A172 (cell line): ENCODE data around the gene COL4A1. TPM values are rescaled to one million over a fixed set of nuclear protein-coding genes. Genes with fewer than 3 reads are reported as not detected.

Experiments used
- DNase-seq: peaks from one replicate; pipeline ENCODE4 v3.0.0-alpha.2; 2015; ENCODE audit warnings: low spot score
- total RNA-seq: library from RNA; depleted of rRNA; stranded (reverse); fragments of >200 nt; shearing (Covaris generic); gene quantifications from 2 replicates; pipeline ENCODE4 v1.2.3, GENCODE V29; 2014

COL4A1 gene
- total RNA-seq, 1 experiment from 2014 or later = 221 TPM

- DNase-seq = no peak
Observed at GRCh38 chr13:110168999-110169933, 137.7 kb downstream of the COL4A1 start.

DNA sequence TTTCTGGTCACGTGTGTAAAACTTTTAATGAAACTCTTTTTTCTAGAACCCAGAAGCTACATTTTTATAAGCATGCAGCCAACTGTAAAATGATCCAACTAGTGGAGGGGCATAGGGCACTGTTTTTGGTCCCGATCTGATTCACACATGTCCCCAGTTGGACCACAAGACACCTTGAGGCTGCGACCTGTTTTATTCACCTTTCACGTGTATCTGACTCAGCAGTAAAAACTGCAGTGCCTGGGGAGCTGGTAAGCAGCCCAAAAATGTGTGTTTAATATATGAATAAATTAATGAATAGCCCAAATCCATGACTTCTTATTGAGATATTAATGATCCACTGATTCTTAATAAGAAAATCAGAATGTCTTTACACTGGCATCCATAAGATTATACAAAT lies 140.4 kb downstream of the COL4A1 start:
- no peak for DNase-seq

GRCh38 chr13:110164706-110165105 lies 142.3 kb downstream of the COL4A1 start:
- no peak for DNase-seq

DNA sequence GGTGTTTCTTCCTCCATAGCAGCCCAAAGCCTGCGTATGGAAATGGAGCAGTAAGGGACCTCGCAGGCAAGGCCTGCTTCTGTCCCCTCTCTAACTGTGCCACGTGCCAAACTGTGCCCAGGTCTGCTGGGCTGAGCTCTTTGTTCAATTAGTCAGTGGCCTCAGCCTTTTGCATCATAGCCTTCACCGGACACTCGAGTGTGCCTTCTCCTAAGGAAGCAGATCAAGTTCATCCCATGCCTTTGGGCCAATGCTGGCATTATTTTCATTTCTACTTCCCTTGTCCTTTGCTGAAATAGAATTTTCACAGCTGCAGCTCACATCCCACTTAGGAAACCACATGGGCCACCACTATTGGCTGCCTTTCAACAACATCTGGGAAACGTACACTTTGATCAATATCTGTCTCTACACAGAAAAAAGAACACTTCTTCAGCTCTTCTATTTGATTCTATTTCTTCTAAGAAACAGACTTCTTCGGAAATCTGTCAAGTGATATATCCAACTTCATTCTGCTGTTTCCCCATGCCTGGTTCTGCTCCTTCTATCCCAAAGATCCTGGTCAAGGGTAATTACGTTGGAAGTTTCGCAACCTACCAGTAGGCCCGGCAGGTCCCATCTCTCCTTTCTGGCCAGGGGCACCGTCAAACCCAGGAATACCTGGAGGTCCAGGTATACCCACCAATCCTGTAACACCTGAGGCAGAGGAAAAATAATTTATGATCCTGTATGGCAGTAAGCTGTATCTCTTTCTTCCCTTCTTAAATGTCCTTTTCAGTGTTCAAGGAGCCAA lies 143.9 kb downstream of the COL4A1 start:
- DNase-seq = no peak

DNA sequence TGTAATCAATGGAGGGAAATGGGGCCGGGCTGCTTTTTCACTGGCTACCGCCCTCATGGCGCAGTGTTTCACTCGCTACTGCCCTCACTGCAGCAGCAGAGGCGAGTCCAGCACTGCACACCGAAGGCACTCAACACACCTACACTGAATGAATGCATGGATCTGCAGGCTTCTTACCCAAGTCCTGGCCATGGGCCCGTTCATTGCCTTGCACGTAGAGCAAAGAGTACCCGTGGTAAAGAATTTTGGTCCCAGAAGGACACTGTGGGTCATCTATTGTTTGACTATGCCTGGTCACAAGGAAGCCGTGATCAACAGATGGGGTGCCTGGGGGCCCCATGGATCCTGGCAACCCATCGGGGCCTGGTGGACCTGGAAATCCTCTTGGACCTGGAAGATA lies 144.9 kb downstream of the COL4A1 start:
- DNase-seq = no peak

GRCh38 chr13:110161112-110161882 lies 145.7 kb downstream of the COL4A1 start:
- DNase-seq = no peak

DNA sequence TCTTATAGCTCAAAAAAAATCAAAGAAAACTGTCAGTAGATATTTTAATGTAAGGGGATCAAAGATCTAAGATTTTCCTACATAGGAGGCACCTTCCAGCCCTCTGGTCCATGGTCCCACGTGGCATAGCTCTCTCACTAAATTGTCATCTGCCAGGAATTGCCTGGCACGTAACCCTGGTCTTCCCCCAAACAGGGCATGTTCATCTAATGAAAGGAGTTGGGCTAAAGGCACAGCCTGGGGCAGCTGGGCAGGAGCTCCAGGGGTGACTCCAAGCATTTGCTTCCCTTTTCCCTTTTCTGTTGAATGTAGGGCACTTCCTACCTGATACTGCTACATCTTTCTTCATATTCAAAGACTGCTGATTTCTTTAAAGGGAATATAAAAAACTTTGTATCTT lies 148.7 kb downstream of the COL4A1 start:
- no peak for DNase-seq

DNA sequence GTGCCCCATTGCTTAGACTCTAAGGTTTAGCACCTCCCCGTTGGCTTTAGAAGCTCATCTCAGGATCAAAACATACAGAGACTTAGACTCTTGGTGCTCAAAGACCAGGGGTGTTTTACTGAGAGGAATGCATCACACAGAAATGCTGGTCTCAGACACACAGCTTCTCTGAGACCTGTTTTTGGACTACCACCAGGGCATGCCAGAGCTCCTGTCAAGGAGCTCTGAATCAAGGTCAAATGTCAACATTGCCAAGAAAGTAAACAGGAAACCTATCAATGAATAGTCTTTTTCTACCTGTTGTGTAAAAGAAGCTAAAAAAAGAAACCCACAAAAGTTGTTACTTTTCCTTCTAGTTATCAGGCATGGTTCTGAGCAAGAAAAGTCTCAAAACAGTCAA lies 149.2 kb downstream of the COL4A1 start:
- no peak for DNase-seq

DNA sequence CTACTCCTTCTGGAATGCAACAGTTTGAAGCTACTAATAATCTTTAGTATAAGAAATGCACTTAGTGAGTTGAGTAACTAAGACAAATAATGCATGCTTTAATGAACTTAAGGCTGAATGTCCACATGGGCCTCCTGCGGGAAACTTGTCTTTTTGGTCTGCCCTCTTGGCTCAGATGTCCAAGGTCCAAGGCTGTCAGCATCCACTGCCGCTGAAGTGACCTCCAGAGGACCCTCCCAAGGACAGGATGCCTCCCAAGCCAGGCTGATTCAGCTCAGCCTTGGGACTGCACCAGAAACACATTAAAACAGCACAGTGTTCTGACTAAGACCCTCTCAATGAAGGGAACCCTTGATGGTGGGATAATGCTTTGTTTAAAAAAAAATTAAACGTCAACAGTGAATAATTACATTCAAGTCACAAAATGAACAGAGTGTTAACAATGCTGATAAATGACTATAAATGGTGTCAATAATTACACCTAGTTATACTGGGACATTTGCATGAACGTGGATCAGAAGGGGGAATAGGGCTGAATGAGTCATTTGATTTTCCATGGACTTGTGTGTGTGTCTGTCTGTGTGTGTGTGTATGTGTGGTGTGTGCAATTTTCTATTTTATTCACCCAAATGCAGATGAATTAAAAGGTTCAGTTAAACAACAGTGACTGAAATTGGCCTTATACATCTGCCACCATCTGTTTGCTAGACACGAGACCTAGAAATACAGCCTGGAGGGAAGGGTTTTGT lies 150.5 kb downstream of the COL4A1 start:
- no peak for DNase-seq

DNA sequence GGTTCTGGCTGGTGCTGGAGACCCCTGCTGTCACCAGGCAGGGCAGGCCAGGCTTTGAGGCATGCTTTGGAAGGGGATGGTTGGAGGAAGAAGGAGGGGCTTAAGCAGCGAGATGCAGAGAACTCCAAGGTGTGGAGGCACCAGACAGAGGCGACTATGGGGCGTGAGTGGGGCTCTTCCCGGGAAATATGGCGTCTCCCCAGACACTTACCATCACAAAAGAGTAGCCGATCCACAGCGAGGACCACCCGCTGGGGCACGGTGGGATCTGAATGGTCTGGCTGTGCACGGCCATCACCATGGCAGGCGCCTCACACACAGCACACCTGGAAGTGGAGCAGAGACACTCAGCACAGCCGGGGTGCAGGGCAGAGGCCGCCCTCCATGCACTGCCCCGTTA lies 151.9 kb downstream of the COL4A1 start:
- DNase-seq = no peak

GRCh38 chr13:110154410-110154933 lies 152.5 kb downstream of the COL4A1 start:
- no peak for DNase-seq

DNA sequence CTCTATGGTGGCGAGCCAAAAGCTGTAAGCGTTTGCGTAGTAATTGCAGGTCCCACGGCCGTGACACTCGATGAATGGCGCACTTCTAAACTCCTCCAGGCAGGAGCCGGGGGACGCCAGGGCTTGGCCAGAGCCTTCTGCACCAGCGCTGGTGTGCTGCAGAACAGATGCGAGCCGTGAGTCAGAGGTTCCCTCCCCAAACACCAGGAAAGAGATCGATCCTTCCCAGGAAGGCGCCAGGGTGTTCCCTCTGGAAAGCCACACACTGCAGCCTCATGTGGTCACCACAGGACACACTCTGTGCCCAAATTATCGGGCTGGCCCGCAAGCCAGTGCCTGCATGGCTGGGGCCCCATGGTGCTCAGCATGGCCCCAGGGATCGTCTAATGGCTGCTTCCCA lies 154.6 kb downstream of the COL4A1 start:
- no peak for DNase-seq

DNA sequence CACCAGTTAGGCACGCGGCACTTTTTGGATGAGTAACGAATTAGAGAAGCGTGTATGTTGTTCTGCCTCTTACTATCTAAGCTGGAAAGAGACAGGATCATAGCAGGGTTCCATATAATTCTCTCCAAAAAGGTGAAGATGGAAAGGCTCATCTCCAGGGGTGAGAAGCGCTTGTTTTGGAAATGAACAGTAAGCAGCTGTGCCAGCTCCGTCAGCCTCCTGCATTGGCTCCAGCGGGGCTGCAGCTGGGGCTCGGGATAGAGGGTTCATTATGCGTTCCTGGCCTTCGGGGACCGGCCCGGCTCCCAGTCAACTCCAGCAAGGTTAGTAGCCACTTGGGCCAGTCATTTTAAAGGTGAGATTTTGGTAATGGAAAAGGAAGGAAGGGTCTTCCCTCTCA lies 155.5 kb downstream of the COL4A1 start:
- no peak for DNase-seq

DNA sequence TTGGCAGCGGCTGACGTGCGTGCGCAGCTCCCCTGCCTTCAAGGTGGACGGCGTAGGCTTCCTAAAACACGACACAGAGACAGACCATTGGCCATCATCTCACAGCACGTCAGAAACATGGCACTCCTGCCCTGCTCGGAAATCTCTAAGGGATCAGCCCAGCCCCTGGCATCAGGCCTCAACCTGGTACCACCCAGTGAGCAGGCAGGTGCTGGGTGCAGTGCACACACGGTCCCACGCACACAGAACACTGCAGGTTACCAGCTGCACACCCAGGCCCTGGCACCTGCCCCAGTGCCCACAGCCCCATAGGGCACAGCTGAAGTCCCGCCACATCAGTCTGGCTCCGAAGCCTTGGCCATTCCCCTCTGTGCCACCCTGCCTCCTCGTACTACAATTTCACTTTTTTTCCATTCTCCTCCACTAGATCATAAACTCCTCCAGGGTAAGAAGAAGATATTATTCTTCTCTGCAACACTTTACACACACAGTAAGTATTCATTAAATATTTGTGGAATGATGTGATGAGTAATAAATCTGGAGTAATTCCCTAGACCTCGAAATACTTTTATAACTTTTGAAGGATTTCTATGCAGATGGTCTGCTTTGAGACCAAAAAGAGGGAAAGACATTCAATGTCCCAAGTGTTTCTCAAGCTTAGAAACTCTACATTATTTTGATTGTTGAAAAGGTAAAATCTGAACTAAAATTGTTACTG lies 156.4 kb downstream of the COL4A1 start:
- no peak for DNase-seq

- DNase-seq = no peak
Observed at GRCh38 chr13:110149036-110149435, 157.9 kb downstream of the COL4A1 start.

DNA sequence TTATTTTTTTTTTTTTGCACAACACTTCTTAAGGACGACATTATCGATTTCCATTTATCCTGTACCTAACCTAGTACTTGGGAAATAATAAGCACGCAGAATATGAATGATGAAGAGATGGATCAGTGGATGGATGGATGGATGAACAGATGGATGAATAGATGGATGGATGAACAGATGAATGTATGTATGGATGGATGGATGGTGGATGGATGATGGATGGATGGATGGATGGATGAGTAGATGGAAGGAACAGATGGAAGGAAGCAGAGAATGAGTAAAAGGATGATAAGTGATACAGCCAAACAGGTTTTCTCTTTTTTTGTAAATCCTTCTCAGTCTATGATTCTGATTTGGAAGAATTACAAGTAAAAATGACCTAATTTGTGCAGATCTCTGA lies 166.9 kb downstream of the COL4A1 start:
- DNase-seq = no peak

DNA sequence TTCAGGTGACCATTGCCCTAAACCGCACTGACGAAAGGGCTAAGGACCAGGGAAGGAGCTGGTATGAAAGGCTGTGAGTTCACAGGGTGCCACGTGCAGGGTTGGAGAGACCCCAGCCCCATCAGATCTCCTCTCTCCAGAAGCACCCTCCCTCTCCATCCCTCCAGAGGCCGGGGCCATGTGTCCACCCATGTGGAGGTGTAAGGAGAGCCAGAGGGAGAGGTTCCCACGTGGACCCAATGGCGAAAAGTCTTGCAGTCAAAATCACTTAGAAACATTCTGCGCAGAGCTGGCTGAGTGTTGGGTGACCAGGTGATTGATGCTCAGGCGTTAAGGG lies 168.3 kb downstream of the COL4A1 start:
- DNase-seq = no peak

- peak; percentile 83 for DNase-seq
Observed at GRCh38 chr13:110138010-110138699, 168.8 kb downstream of the COL4A1 start.

DNA sequence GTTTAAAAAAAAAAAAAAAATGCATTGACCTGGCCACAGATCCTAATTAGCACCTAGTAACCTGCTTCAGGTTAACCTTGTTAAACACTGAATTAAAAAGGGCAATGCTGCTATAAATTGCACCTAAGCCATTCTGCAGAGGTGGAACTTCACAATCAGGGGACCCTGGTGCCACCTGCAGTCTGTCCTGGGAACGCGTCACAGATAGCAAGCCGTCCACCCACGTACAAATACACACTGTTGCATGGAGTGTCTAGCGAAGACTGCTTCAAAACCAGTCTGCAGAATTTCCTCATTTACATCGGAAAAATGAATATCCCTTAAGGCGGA lies 169.3 kb downstream of the COL4A1 start:
- peak; percentile 77 for DNase-seq
